Measurements from ENCODE around the gene EPN1. TPM values are rescaled to one million over a fixed set of nuclear protein-coding genes. Genes with fewer than 3 reads are reported as not detected.

The EPN1 gene
- total and polyA plus RNA-seq, 9 of the 15 experiments (the other 6 are each of a cell fraction or from before 2014, with no cell fraction given), result 0.08 to 138 (median 12.7) TPM

GRCh38 chr19:55640043-55640576, 34.9 kb upstream of the EPN1 start (continued):
- TF ChIP-seq PPARD (CRISPR knock-in tag; IDR thresholded peaks at IDR 0.05) (peak; percentile 47; the same call in 1 of the 2 replicates), ILF3 (IDR thresholded peaks at IDR 0.05; ENCODE audit: borderline replicate concordance) (no peak; the same call in 1 of the 2 replicates), MYC (IDR thresholded peaks at IDR 0.05; ENCODE audit: low read depth, low read length) (peak; percentile 98), MYC (CRISPR knock-in tag; IDR thresholded peaks at IDR 0.05; ENCODE audit: borderline replicate concordance, low read depth) (peak; percentile 69; the same call in 1 of the 2 replicates), XRCC5 (IDR thresholded peaks at IDR 0.05; ENCODE audit: low read depth, low read length) (no peak), FOXK1 (CRISPR knock-in tag; IDR thresholded peaks at IDR 0.05; ENCODE audit: borderline replicate concordance) (peak; percentile 99), PYGO2 (tag; IDR thresholded peaks at IDR 0.05) (no peak), CTCF (IDR thresholded peaks at IDR 0.05 in 2 of 3, conservative IDR thresholded peaks at IDR 0.05 in 1 of 3; ENCODE audit: insufficient read depth in 2 of 3, low read depth in 1 of 3, low read length in 3 of 3) (peak; percentile 59 to 90 (median 63)), CAMTA2 (CRISPR knock-in tag; conservative IDR thresholded peaks at IDR 0.05) (no peak), ZNF77 (CRISPR knock-in tag; IDR thresholded peaks at IDR 0.05) (no peak), ZNF764 (CRISPR knock-in tag; IDR thresholded peaks at IDR 0.05; ENCODE audit: low read depth) (no peak), ZNF696 (CRISPR knock-in tag; conservative IDR thresholded peaks at IDR 0.05) (no peak), TSC22D4 (tag; IDR thresholded peaks at IDR 0.05) (no peak), JUND (IDR thresholded peaks at IDR 0.05; ENCODE audit: borderline replicate concordance, low read depth, low read length) (0 out of 2 replicates have a peak, but pooled peaks have one; percentile 23), JUND (tag; IDR thresholded peaks at IDR 0.05; ENCODE audit: borderline replicate concordance, low read depth, low read length) (0 out of 3 replicates have a peak, but pooled peaks have one; percentile 25)
- TF ChIP-seq, protein P1, sequence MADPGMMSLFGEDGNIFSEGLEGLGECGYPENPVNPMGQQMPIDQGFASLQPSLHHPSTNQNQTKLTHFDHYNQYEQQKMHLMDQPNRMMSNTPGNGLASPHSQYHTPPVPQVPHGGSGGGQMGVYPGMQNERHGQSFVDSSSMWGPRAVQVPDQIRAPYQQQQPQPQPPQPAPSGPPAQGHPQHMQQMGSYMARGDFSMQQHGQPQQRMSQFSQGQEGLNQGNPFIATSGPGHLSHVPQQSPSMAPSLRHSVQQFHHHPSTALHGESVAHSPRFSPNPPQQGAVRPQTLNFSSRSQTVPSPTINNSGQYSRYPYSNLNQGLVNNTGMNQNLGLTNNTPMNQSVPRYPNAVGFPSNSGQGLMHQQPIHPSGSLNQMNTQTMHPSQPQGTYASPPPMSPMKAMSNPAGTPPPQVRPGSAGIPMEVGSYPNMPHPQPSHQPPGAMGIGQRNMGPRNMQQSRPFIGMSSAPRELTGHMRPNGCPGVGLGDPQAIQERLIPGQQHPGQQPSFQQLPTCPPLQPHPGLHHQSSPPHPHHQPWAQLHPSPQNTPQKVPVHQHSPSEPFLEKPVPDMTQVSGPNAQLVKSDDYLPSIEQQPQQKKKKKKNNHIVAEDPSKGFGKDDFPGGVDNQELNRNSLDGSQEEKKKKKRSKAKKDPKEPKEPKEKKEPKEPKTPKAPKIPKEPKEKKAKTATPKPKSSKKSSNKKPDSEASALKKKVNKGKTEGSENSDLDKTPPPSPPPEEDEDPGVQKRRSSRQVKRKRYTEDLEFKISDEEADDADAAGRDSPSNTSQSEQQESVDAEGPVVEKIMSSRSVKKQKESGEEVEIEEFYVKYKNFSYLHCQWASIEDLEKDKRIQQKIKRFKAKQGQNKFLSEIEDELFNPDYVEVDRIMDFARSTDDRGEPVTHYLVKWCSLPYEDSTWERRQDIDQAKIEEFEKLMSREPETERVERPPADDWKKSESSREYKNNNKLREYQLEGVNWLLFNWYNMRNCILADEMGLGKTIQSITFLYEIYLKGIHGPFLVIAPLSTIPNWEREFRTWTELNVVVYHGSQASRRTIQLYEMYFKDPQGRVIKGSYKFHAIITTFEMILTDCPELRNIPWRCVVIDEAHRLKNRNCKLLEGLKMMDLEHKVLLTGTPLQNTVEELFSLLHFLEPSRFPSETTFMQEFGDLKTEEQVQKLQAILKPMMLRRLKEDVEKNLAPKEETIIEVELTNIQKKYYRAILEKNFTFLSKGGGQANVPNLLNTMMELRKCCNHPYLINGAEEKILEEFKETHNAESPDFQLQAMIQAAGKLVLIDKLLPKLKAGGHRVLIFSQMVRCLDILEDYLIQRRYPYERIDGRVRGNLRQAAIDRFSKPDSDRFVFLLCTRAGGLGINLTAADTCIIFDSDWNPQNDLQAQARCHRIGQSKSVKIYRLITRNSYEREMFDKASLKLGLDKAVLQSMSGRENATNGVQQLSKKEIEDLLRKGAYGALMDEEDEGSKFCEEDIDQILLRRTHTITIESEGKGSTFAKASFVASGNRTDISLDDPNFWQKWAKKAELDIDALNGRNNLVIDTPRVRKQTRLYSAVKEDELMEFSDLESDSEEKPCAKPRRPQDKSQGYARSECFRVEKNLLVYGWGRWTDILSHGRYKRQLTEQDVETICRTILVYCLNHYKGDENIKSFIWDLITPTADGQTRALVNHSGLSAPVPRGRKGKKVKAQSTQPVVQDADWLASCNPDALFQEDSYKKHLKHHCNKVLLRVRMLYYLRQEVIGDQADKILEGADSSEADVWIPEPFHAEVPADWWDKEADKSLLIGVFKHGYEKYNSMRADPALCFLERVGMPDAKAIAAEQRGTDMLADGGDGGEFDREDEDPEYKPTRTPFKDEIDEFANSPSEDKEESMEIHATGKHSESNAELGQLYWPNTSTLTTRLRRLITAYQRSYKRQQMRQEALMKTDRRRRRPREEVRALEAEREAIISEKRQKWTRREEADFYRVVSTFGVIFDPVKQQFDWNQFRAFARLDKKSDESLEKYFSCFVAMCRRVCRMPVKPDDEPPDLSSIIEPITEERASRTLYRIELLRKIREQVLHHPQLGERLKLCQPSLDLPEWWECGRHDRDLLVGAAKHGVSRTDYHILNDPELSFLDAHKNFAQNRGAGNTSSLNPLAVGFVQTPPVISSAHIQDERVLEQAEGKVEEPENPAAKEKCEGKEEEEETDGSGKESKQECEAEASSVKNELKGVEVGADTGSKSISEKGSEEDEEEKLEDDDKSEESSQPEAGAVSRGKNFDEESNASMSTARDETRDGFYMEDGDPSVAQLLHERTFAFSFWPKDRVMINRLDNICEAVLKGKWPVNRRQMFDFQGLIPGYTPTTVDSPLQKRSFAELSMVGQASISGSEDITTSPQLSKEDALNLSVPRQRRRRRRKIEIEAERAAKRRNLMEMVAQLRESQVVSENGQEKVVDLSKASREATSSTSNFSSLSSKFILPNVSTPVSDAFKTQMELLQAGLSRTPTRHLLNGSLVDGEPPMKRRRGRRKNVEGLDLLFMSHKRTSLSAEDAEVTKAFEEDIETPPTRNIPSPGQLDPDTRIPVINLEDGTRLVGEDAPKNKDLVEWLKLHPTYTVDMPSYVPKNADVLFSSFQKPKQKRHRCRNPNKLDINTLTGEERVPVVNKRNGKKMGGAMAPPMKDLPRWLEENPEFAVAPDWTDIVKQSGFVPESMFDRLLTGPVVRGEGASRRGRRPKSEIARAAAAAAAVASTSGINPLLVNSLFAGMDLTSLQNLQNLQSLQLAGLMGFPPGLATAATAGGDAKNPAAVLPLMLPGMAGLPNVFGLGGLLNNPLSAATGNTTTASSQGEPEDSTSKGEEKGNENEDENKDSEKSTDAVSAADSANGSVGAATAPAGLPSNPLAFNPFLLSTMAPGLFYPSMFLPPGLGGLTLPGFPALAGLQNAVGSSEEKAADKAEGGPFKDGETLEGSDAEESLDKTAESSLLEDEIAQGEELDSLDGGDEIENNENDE (IDR thresholded peaks at IDR 0.05; ENCODE audit: low read depth, low read length), result no peak
